Activated T-helper 1 cell treated with anti-CD3 and anti-CD28 coated beads, Interleukin-2, amount 50 U/mL, for 16 hours (primary cell): Measurements from ENCODE around the gene PERCC1.

ENCODE experiments used
- DNase-seq, 2 donors: peaks; one replicate each; pipeline ENCODE4 v3.0.0-alpha.2; 2020; ENCODE audit warnings: low read depth in 1 of 2, low spot score in 1 of 2

The PERCC1 gene

GRCh38 chr16:1448536-1449116, 17.7 kb downstream of the PERCC1 start:
- no peak for DNase-seq

GRCh38 chr16:1449201-1449788, 18.4 kb downstream of the PERCC1 start:
- no peak for DNase-seq

- no peak for DNase-seq
Measured at GRCh38 chr16:1450218-1450617, 19.3 kb downstream of the PERCC1 start.

- DNase-seq = no peak
Measured at GRCh38 chr16:1450841-1451240, 20.0 kb downstream of the PERCC1 start.

- DNase-seq = no peak
Measured at GRCh38 chr16:1451702-1452392, 21.0 kb downstream of the PERCC1 start.

- DNase-seq = no peak
Measured at GRCh38 chr16:1452530-1452929, 21.7 kb downstream of the PERCC1 start.

- DNase-seq = no peak
Measured at GRCh38 chr16:1453316-1453715, 22.4 kb downstream of the PERCC1 start.

GRCh38 chr16:1454561-1454960, 23.7 kb downstream of the PERCC1 start:
- no peak for DNase-seq

- no peak for DNase-seq
Measured at GRCh38 chr16:1455190-1456171, 24.6 kb downstream of the PERCC1 start.

GRCh38 chr16:1456951-1457350, 26.1 kb downstream of the PERCC1 start:
- DNase-seq = no peak

GRCh38 chr16:1457489-1458245, 26.8 kb downstream of the PERCC1 start:
- no peak for DNase-seq

- DNase-seq = no peak
Measured at GRCh38 chr16:1458336-1458976, 27.6 kb downstream of the PERCC1 start.

GRCh38 chr16:1458977-1459341, 28.1 kb downstream of the PERCC1 start:
- DNase-seq = no peak

GRCh38 chr16:1459967-1460366, 29.1 kb downstream of the PERCC1 start:
- no peak for DNase-seq

- no peak for DNase-seq
Measured at GRCh38 chr16:1460602-1461138, 29.8 kb downstream of the PERCC1 start.

GRCh38 chr16:1461146-1461545, 30.3 kb downstream of the PERCC1 start:
- no peak for DNase-seq

GRCh38 chr16:1464196-1464893, 33.5 kb downstream of the PERCC1 start:
- DNase-seq = no peak

GRCh38 chr16:1464894-1465566, 34.2 kb downstream of the PERCC1 start:
- no peak for DNase-seq

GRCh38 chr16:1465567-1465915, 34.7 kb downstream of the PERCC1 start:
- no peak for DNase-seq
